Gastroesophageal sphincter (tissue), 4 donors: ENCODE data around the gene CARHSP1. TPM values are rescaled to one million over a fixed set of nuclear protein-coding genes. Genes with fewer than 3 reads are reported as not detected.

Experiments
- ATAC-seq: fragments of 150-250 bp; one replicate; pipeline ENCODE4 v1.9.1; 2016; ENCODE audit warnings: mild to moderate bottlenecking, moderate library complexity
- H3K27ac ChIP-seq, 4 donors: fragments of 200-600 bp; sonication (generic) in 3 of 4; 1 replicate in 3 of 4; 2 replicates in 1 of 4; pipeline ENCODE4 v1.5.1; 2016 to 2019
- H3K27me3 ChIP-seq: fragments of 200-600 bp; sonication (generic); one replicate; pipeline ENCODE4 v1.5.1; 2019
- H3K36me3 ChIP-seq, 2 donors: fragments of 200-600 bp; sonication (generic); one replicate each; pipeline ENCODE4 v1.5.1; 2019; ENCODE audit warnings: control low read depth in 1 of 2
- H3K4me1 ChIP-seq, 3 donors: fragments of 200-600 bp; sonication (generic); 1 replicate in 2 of 3; 2 replicates in 1 of 3; pipeline ENCODE4 v1.5.1; 2016 to 2019; ENCODE audit warnings: control low read depth in 2 of 3
- H3K4me3 ChIP-seq, 2 donors: fragments of 200-600 bp; sonication (generic); one replicate each; pipeline ENCODE4 v1.5.1; 2019; ENCODE audit warnings: mild to moderate bottlenecking in 1 of 2, moderate library complexity in 1 of 2
- H3K9me3 ChIP-seq, 3 donors: fragments of 200-600 bp; sonication (generic); one replicate each; pipeline ENCODE4 v1.5.1; 2017 to 2019; ENCODE audit warnings: control low read depth in 2 of 3
- CTCF ChIP-seq, 4 experiments: fragments of 200-600 bp in 2 of 4; fragments of 450-650 bp in 2 of 4; sonication (generic) in 1 of 4; IDR thresholded peaks; one replicate each; pipeline ENCODE4 v1.5.1; 2017 to 2019; ENCODE audit warnings: antibody characterized with exemption in 4 of 4, mild to moderate bottlenecking in 2 of 4, moderate library complexity in 2 of 4
- EP300 ChIP-seq: sonication (generic); formaldehyde crosslinking; IDR thresholded peaks from one replicate; pipeline ENCODE4 v1.6.1; 2017; ENCODE audit warnings: antibody characterized with exemption, mild to moderate bottlenecking
- POLR2A ChIP-seq, 2 donors: fragments of 450-650 bp; IDR thresholded peaks; one replicate each; pipeline ENCODE4 v1.6.1; 2017; ENCODE audit warnings: antibody characterized with exemption in 2 of 2, mild to moderate bottlenecking in 2 of 2, moderate library complexity in 1 of 2
- POLR2AphosphoS5 ChIP-seq: sonication (generic); formaldehyde crosslinking; IDR thresholded peaks from one replicate; pipeline ENCODE4 v1.6.1; 2017; ENCODE audit warnings: antibody characterized with exemption
- WGBS, 2 donors: methylation state at CpG; one replicate each; pipeline ENCODE4 v1.1.5; 2018; ENCODE audit warnings: low coverage in 1 of 2; 5-methylcytosine and 5-hydroxymethylcytosine counted together
- total RNA-seq, 4 donors: library from RNA; depleted of rRNA; stranded (reverse); fragments of >200 nt; gene quantifications; one replicate each; pipeline ENCODE4 v1.1.0, GENCODE V29; 2016

The CARHSP1 gene
- total RNA-seq, 4 donors from 2014 or later: 29.3 to 79.8 (median 72.5) TPM

GRCh38 chr16:8912793-8913192 is 44.0 kb upstream of the CARHSP1 start:
- 85 to 100% methylated on average over 1 to 4 of the region's 4 CpGs for WGBS, 2 donors
- TF ChIP-seq CTCF (IDR thresholded peaks at IDR 0.05) (no peak), POLR2AphosphoS5 (no peak), EP300 (no peak), POLR2A (IDR thresholded peaks at IDR 0.05) (no peak)
- no peak for ATAC-seq
- no peaks in the 10 kb centered on the region for H3K9me3 ChIP-seq
- peaks cover 0 to 100% of the 10 kb centered on the region in 2 donors for H3K36me3 ChIP-seq
- no peak overlapping the region for H3K27ac ChIP-seq
- no peaks in the 10 kb centered on the region for H3K27me3 ChIP-seq
- no peak overlapping the region for H3K4me3 ChIP-seq
- H3K4me1 ChIP-seq: no peaks in the 10 kb centered on the region

- no peak for TF ChIP-seq CTCF (IDR thresholded peaks at IDR 0.05)
- no peak for TF ChIP-seq EP300
- WGBS, 2 donors: 50 to 100% methylated on average over 1 of the region's 1 CpG
Measured at GRCh38 chr16:8910811-8911210, 42.0 kb upstream of the CARHSP1 start.

GRCh38 chr16:8908810-8909468 is 40.1 kb upstream of the CARHSP1 start:
- no peak for ATAC-seq

More at GRCh38 chr16:8910811-8911210, 42.0 kb upstream of the CARHSP1 start:
- Histone ChIP-seq H3K27me3 (no peaks in the 10 kb centered on the region), H3K4me3 (no peak overlapping the region), H3K27ac (no peak overlapping the region), H3K9me3 (no peaks in the 10 kb centered on the region), H3K4me1 (no peaks in the 10 kb centered on the region), H3K36me3 (peaks cover 0 to 99% of the 10 kb centered on the region in 2 donors)
- no peak for ATAC-seq

GRCh38 chr16:8907096-8907495 is 38.3 kb upstream of the CARHSP1 start:
- H3K27ac ChIP-seq: no peak overlapping the region
- TF ChIP-seq CTCF (IDR thresholded peaks at IDR 0.05): no peak
- no peak for TF ChIP-seq EP300
- TF ChIP-seq POLR2A (IDR thresholded peaks at IDR 0.05): no peak
- no peak for TF ChIP-seq POLR2AphosphoS5
- no peaks in the 10 kb centered on the region for H3K27me3 ChIP-seq
- no peaks in the 10 kb centered on the region for H3K9me3 ChIP-seq
- H3K36me3 ChIP-seq: peaks cover 3 to 99% of the 10 kb centered on the region in 2 donors
- no peaks in the 10 kb centered on the region for H3K4me1 ChIP-seq
- no peak for ATAC-seq
- H3K4me3 ChIP-seq: no peak overlapping the region
- WGBS, 2 donors: 80 to 82% methylated on average over 4 of the region's 4 CpGs

More at GRCh38 chr16:8908810-8909468, 40.1 kb upstream of the CARHSP1 start:
- no peaks in the 10 kb centered on the region for H3K4me1 ChIP-seq
- H3K4me3 ChIP-seq: no peak overlapping the region
- no peaks in the 10 kb centered on the region for H3K9me3 ChIP-seq
- H3K27ac ChIP-seq: no peak overlapping the region
- no peaks in the 10 kb centered on the region for H3K27me3 ChIP-seq
- 76 to 84% methylated on average over 4 to 7 of the region's 8 CpGs for WGBS, 2 donors
- TF ChIP-seq POLR2AphosphoS5: no peak
- no peak for TF ChIP-seq CTCF (IDR thresholded peaks at IDR 0.05)
- TF ChIP-seq EP300: no peak
- TF ChIP-seq POLR2A (IDR thresholded peaks at IDR 0.05): no peak
- H3K36me3 ChIP-seq: peaks cover 0 to 99% of the 10 kb centered on the region in 2 donors
